Activated T-cell treated with anti-CD3 and anti-CD28 coated beads, Interleukin-2, amount 50 U/mL, for 1 hour (primary cell): ENCODE measurements around the gene KLHDC8A.
A peak's percentile ranks its signal among the peaks of the same experiment; 100 is the strongest.

Experiments used
- DNase-seq: peaks from one replicate; pipeline ENCODE4 v3.0.0-alpha.2; 2020

The KLHDC8A gene

GRCh38 chr1:205343431-205344065, 13.2 kb downstream of the KLHDC8A start:
- peak; percentile 31 for DNase-seq

GRCh38 chr1:205342986-205343385, 13.7 kb downstream of the KLHDC8A start:
- no peak for DNase-seq

- no peak for DNase-seq
Measured at GRCh38 chr1:205340676-205341075, 16.0 kb downstream of the KLHDC8A start.

- DNase-seq = no peak
Measured at GRCh38 chr1:205339717-205340116, 17.0 kb downstream of the KLHDC8A start.

- DNase-seq = no peak
Measured at GRCh38 chr1:205339197-205339702, 17.5 kb downstream of the KLHDC8A start.

- no peak for DNase-seq
Measured at GRCh38 chr1:205338011-205338410, 18.7 kb downstream of the KLHDC8A start.

- DNase-seq = no peak
Measured at GRCh38 chr1:205337481-205337880, 19.2 kb downstream of the KLHDC8A start.

GRCh38 chr1:205335692-205336091, 21.0 kb downstream of the KLHDC8A start:
- DNase-seq = peak; percentile 77

GRCh38 chr1:205332015-205332791, 24.5 kb downstream of the KLHDC8A start:
- no peak for DNase-seq

- no peak for DNase-seq
Measured at GRCh38 chr1:205330150-205330549, 26.6 kb downstream of the KLHDC8A start.

- no peak for DNase-seq
Measured at GRCh38 chr1:205329719-205330118, 27.0 kb downstream of the KLHDC8A start.

GRCh38 chr1:205328476-205328875, 28.2 kb downstream of the KLHDC8A start:
- no peak for DNase-seq

GRCh38 chr1:205326812-205327466, 29.8 kb downstream of the KLHDC8A start:
- DNase-seq = no peak

- peak; percentile 42 for DNase-seq
Measured at GRCh38 chr1:205325334-205325884, 31.3 kb downstream of the KLHDC8A start.

GRCh38 chr1:205324781-205325180, 31.9 kb downstream of the KLHDC8A start:
- DNase-seq = no peak

GRCh38 chr1:205323794-205324193, 32.9 kb downstream of the KLHDC8A start:
- no peak for DNase-seq

- DNase-seq = no peak
Measured at GRCh38 chr1:205321959-205322283, 34.8 kb downstream of the KLHDC8A start.

- peak; percentile 88 for DNase-seq
Measured at GRCh38 chr1:205321162-205321958, 35.4 kb downstream of the KLHDC8A start, which contains the start of gene NUAK2. Gene NUAK2, minus strand, starts transcription at chr1:205321745. Its CDS starts 117 bp downstream, at chr1:205321628.

- peak; percentile 36 for DNase-seq
Measured at GRCh38 chr1:205319081-205320018, 37.4 kb downstream of the KLHDC8A start.

- no peak for DNase-seq
Measured at GRCh38 chr1:205318231-205318991, 38.3 kb downstream of the KLHDC8A start.
